Ovary (tissue), 9 donors: Measurements from ENCODE around the gene FUT7. TPM values are rescaled to one million over a fixed set of nuclear protein-coding genes. Genes with fewer than 3 reads are reported as not detected.

Source experiments
- DNase-seq, 5 donors: peaks; one replicate each; pipeline ENCODE4 v3.0.0-alpha.2; 2019 to 2020
- H3K27ac ChIP-seq, 2 donors: fragments of 200-600 bp; one replicate each; pipeline versions ENCODE4 v1.5.1 to v1.8.0; 2019 to 2022
- H3K27me3 ChIP-seq: fragments of 200-600 bp; one replicate; pipeline ENCODE4 v1.8.0; 2022
- H3K36me3 ChIP-seq: fragments of 200-600 bp; sonication (generic); one replicate; pipeline ENCODE4 v1.5.1; 2019
- H3K4me1 ChIP-seq: one replicate; pipeline ENCODE4 v1.8.1; 2013; ENCODE audit warnings: mild to moderate bottlenecking, moderate library complexity; ENCODE audit not compliant: insufficient read depth
- H3K4me3 ChIP-seq: fragments of 200-600 bp; sonication (generic); one replicate; pipeline ENCODE4 v1.5.1; 2017
- H3K9me3 ChIP-seq, 2 donors: fragments of 200-600 bp in 1 of 2; sonication (generic) in 1 of 2; one replicate each; pipeline versions ENCODE4 v1.5.1 to v1.8.1; 2013 to 2019; ENCODE audit warnings: mild to moderate bottlenecking in 1 of 2, moderate library complexity in 1 of 2
- EP300 ChIP-seq: sonication (generic); formaldehyde crosslinking; IDR thresholded peaks from one replicate; pipeline ENCODE4 v1.6.1; 2017; ENCODE audit warnings: antibody characterized with exemption
- POLR2A ChIP-seq: fragments of 450-650 bp; IDR thresholded peaks from one replicate; pipeline ENCODE4 v1.6.1; 2017; ENCODE audit warnings: antibody characterized with exemption, mild to moderate bottlenecking, moderate library complexity
- WGBS, 3 donors: extraction: QIAGEN DNeasy Blood & Tissue Kit in 1 of 3; methylation state at CpG; one replicate each; pipeline versions ENCODE4 v1.1.5 to v1.1.7; 2013 to 2017; 5-methylcytosine and 5-hydroxymethylcytosine counted together
- intact Hi-C, 4 donors: fragments of 100-400 bp; cut with DNase I; formaldehyde crosslinking; loops; one replicate each; pipeline versions ENCODE4 v1.11.0 to v1.15.1; 2022 to 2023
- polyA plus RNA-seq, 2 donors: library from polyadenylated mRNA; stranded (reverse); fragments of 200-250 nt in 1 of 2; fragments of 350-450 nt in 1 of 2; fragmentation: Illumina TruSeq in 1 of 2; extraction: RNeasy Lipid Tissue Mini Kit (QIAGEN cat#74804) in 1 of 2; gene quantifications; one replicate each; pipeline ENCODE4 v1.2.3, GENCODE V29; 2013 to 2014
- total RNA-seq, 7 donors: library from RNA; depleted of rRNA in 2 of 7; stranded (reverse); fragments of >200 nt in 2 of 7; fragmentation: NEBNext Ultra II Directional in 3 of 7; extraction: Animal tissue kit (Norgen Biotek cat#: 25700) in 3 of 7; gene quantifications; one replicate each; pipeline versions ENCODE4 v1.1.0 to v1.2.4, GENCODE V29; 2016 to 2023
- TF ChIP-seq, protein P1 (sequence below), 3 donors: fragments of 450-650 bp in 2 of 3; fragments of 200-600 bp in 1 of 3; IDR thresholded peaks; one replicate each; pipeline versions ENCODE4 v1.5.1 to v1.8.0; 2016 to 2022; ENCODE audit warnings: antibody characterized with exemption in 3 of 3, mild to moderate bottlenecking in 1 of 3
- donor health status: DM: no; HTN: no; CAD: no; lungs with moderate emphysema.
- donor health status: DM: no; HTN: no; CAD: no.
- donor health status: Bipolar disorder and iron deficiency.
- donor health status: DM: yes; HTN: yes; CAD: no.
- donor health status: DM: no; HTN: no; CAD: no.
- donor health status: DM: yes; HTN: yes; CAD: no.

The FUT7 gene
- total and polyA plus RNA-seq, 9 donors = 0.07 to 0.08 TPM; not detected in 7

DNA sequence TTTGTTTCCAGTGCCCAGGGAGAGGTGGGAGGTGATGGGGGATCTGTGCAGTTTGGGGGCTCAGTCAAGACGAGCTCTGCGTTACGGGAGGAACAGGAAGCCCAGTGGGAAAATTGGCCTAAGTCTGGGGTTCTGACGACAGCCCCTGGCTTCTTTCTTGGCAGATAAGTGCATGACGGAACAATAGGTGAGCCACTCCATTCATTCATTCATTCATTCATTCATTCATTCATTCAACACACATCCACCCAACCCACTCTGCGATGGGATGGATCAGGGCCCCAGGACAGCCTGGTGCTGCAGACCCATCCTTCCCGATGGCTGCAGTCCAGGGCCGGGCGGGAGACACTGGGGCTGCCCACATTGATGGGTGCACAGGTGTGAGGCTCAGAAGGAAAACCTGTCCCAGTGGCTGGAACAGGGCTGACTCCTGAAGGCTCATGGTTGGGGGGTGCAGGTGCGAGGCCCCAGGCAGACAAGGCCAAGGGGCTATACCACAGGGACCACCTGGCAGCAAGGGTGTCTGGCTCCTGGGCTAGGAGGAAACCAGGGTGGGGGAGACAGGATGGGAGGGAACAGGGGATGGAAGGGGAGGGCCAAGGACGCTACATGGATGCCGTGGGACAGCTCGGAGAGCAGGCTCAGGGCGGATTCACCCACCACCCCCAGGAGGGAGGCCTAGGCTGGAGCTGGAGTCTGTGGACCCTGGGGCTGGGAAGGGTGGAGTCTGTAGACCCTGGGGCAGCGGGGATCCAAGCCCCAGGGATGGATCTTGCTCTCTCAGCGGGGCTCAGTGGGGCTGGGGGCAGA is 51.0 kb downstream of the FUT7 start:
- no peaks in the 10 kb centered on the region for H3K36me3 ChIP-seq
- intact Hi-C loops = no loop called here
- H3K27ac ChIP-seq = no peak overlapping the region
- no peaks in the 10 kb centered on the region for H3K9me3 ChIP-seq
- 86 to 92% (median 88%) methylated on average over 16 of the region's 16 CpGs for WGBS, 3 donors
- no peak for TF ChIP-seq POLR2A
- TF ChIP-seq, protein P1, sequence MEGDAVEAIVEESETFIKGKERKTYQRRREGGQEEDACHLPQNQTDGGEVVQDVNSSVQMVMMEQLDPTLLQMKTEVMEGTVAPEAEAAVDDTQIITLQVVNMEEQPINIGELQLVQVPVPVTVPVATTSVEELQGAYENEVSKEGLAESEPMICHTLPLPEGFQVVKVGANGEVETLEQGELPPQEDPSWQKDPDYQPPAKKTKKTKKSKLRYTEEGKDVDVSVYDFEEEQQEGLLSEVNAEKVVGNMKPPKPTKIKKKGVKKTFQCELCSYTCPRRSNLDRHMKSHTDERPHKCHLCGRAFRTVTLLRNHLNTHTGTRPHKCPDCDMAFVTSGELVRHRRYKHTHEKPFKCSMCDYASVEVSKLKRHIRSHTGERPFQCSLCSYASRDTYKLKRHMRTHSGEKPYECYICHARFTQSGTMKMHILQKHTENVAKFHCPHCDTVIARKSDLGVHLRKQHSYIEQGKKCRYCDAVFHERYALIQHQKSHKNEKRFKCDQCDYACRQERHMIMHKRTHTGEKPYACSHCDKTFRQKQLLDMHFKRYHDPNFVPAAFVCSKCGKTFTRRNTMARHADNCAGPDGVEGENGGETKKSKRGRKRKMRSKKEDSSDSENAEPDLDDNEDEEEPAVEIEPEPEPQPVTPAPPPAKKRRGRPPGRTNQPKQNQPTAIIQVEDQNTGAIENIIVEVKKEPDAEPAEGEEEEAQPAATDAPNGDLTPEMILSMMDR (IDR thresholded peaks at IDR 0.05) = no peak
- no peak for TF ChIP-seq EP300
- no peak overlapping the region for H3K4me3 ChIP-seq
- no peak for DNase-seq
- peaks cover 6% of the 10 kb centered on the region for H3K4me1 ChIP-seq
- no peaks in the 10 kb centered on the region for H3K27me3 ChIP-seq

Other genes starting within 250 kb of the FUT7 start
Only the 30 nearest of the 38 such genes appear.
- 1 to 10 TPM in 5 of 7 donors, under 1 TPM in 2; 0.48 to 2.4 (median 1.4) TPM for gene AJM1, start 189.6 kb downstream of the FUT7 start, total RNA-seq
- under 1 TPM in 1 of 2 donors, not detected in 1; 0.93 TPM for gene AJM1, start 189.6 kb downstream of the FUT7 start, polyA plus RNA-seq
- gene PHPT1, start 182.7 kb downstream of the FUT7 start, total RNA-seq = 100 to 1,000 TPM in 2 of 7 donors, 10 to 100 TPM in 5; 39.2 to 132 (median 86.9) TPM
- 10 to 100 TPM; 18.1 to 57.6 TPM for gene PHPT1, start 182.7 kb downstream of the FUT7 start, polyA plus RNA-seq
- 10 to 100 TPM in 1 of 7 donors, 1 to 10 TPM in 6; 2.1 to 31.4 (median 2.5) TPM for gene MAMDC4, start 179.7 kb downstream of the FUT7 start, total RNA-seq
- gene MAMDC4, start 179.7 kb downstream of the FUT7 start, polyA plus RNA-seq = 1 to 10 TPM in 1 of 2 donors, under 1 TPM in 1; 0.15 to 2.6 TPM
- 100 to 1,000 TPM; 306 to 391 (median 336) TPM for gene EDF1, start 165.8 kb downstream of the FUT7 start, total RNA-seq
- gene EDF1, start 165.8 kb downstream of the FUT7 start, polyA plus RNA-seq = 100 to 1,000 TPM; 154 to 444 TPM
- 10 to 100 TPM in 4 of 7 donors, 1 to 10 TPM in 3; 5.6 to 11.9 (median 10.3) TPM for gene TRAF2, start 145.6 kb downstream of the FUT7 start, total RNA-seq
- gene TRAF2, start 145.6 kb downstream of the FUT7 start, polyA plus RNA-seq = 1 to 10 TPM in 1 of 2 donors, under 1 TPM in 1; 0.83 to 7.6 TPM
- gene FBXW5, start 87.3 kb downstream of the FUT7 start, total RNA-seq = 10 to 100 TPM; 49.4 to 75.5 (median 60.5) TPM
- 10 to 100 TPM in 1 of 2 donors, 1 to 10 TPM in 1; 2.2 to 64.1 TPM for gene FBXW5, start 87.3 kb downstream of the FUT7 start, polyA plus RNA-seq
- gene C8G, start 86.8 kb downstream of the FUT7 start, total RNA-seq = under 1 TPM in 1 of 7 donors, not detected in 6; 1.00 TPM
- gene C8G, start 86.8 kb downstream of the FUT7 start, polyA plus RNA-seq = under 1 TPM in 1 of 2 donors, not detected in 1; 0.38 TPM
- gene LCN12, start 79.8 kb downstream of the FUT7 start, total RNA-seq = 10 to 100 TPM in 5 of 7 donors, 1 to 10 TPM in 2; 1.3 to 40.9 (median 19.2) TPM
- gene LCN12, start 79.8 kb downstream of the FUT7 start, polyA plus RNA-seq = 1 to 10 TPM; 1.1 to 6.1 TPM
- gene PTGDS, start 54.6 kb downstream of the FUT7 start, total RNA-seq = 100 to 1,000 TPM in 2 of 7 donors, 10 to 100 TPM in 4, 1 to 10 TPM in 1; 5.8 to 191 (median 59.8) TPM
- gene PTGDS, start 54.6 kb downstream of the FUT7 start, polyA plus RNA-seq = 10 to 100 TPM; 13.6 to 43.1 TPM
- gene LCNL1, start 49.1 kb downstream of the FUT7 start, total RNA-seq = 1 to 10 TPM in 2 of 7 donors, under 1 TPM in 4, not detected in 1; 0.25 to 1.6 (median 0.61) TPM
- under 1 TPM; 0.17 to 0.19 TPM for gene LCNL1, start 49.1 kb downstream of the FUT7 start, polyA plus RNA-seq
- gene PAXX, start 39.7 kb downstream of the FUT7 start, total RNA-seq = 10 to 100 TPM; 23.6 to 48.9 (median 37.5) TPM
- gene PAXX, start 39.7 kb downstream of the FUT7 start, polyA plus RNA-seq = 10 to 100 TPM in 1 of 2 donors, 1 to 10 TPM in 1; 1.1 to 47.8 TPM
- 1 to 10 TPM in 3 of 7 donors, under 1 TPM in 2, not detected in 2; 0.57 to 6.5 (median 1.5) TPM for gene CLIC3, start 35.5 kb downstream of the FUT7 start, total RNA-seq
- 1 to 10 TPM in 1 of 2 donors, not detected in 1; 1.1 TPM for gene CLIC3, start 35.5 kb downstream of the FUT7 start, polyA plus RNA-seq
- 10 to 100 TPM in 5 of 7 donors, 1 to 10 TPM in 2; 5.8 to 26.9 (median 13.7) TPM for gene ABCA2, start 3.9 kb downstream of the FUT7 start, total RNA-seq
- gene ABCA2, start 3.9 kb downstream of the FUT7 start, polyA plus RNA-seq = 10 to 100 TPM in 1 of 2 donors, 1 to 10 TPM in 1; 2.0 to 10.5 TPM
- gene NPDC1, start 14.1 kb upstream of the FUT7 start, total RNA-seq = 100 to 1,000 TPM in 2 of 7 donors, 10 to 100 TPM in 5; 22.3 to 112 (median 49.9) TPM
- 10 to 100 TPM in 1 of 2 donors, 1 to 10 TPM in 1; 2.1 to 67.9 TPM for gene NPDC1, start 14.1 kb upstream of the FUT7 start, polyA plus RNA-seq
- 1 to 10 TPM in 4 of 7 donors, under 1 TPM in 3; 0.12 to 5.1 (median 1.0) TPM for gene ENTPD2, start 22.0 kb upstream of the FUT7 start, total RNA-seq
- under 1 TPM; 0.32 to 0.82 TPM for gene ENTPD2, start 22.0 kb upstream of the FUT7 start, polyA plus RNA-seq
- gene SAPCD2, start 38.5 kb upstream of the FUT7 start, total RNA-seq = under 1 TPM in 5 of 7 donors, not detected in 2; 0.24 to 0.62 (median 0.37) TPM
- gene SAPCD2, start 38.5 kb upstream of the FUT7 start, polyA plus RNA-seq = under 1 TPM; 0.10 to 0.15 TPM
- 1 to 10 TPM; 1.3 to 6.3 (median 4.1) TPM for gene UAP1L1, start 45.4 kb upstream of the FUT7 start, total RNA-seq
- gene UAP1L1, start 45.4 kb upstream of the FUT7 start, polyA plus RNA-seq = 1 to 10 TPM; 3.0 to 4.1 TPM
- 10 to 100 TPM; 30.2 to 55.1 (median 38.6) TPM for gene MAN1B1, start 54.9 kb upstream of the FUT7 start, total RNA-seq
- gene MAN1B1, start 54.9 kb upstream of the FUT7 start, polyA plus RNA-seq = 100 to 1,000 TPM in 1 of 2 donors, 10 to 100 TPM in 1; 44.0 to 109 TPM
- 100 to 1,000 TPM in 2 of 7 donors, 10 to 100 TPM in 5; 39.8 to 117 (median 95.6) TPM for gene DPP7, start 82.6 kb upstream of the FUT7 start, total RNA-seq
- 10 to 100 TPM in 1 of 2 donors, 1 to 10 TPM in 1; 3.0 to 88.7 TPM for gene DPP7, start 82.6 kb upstream of the FUT7 start, polyA plus RNA-seq
- gene GRIN1, start 107.1 kb upstream of the FUT7 start, total RNA-seq = under 1 TPM in 1 of 7 donors, not detected in 6; 0.15 TPM
- not detected for gene GRIN1, start 107.1 kb upstream of the FUT7 start, polyA plus RNA-seq
- gene LRRC26, start 138.0 kb upstream of the FUT7 start, total RNA-seq = 1 to 10 TPM in 1 of 7 donors, under 1 TPM in 1, not detected in 5; 0.23 to 3.0 TPM
- gene LRRC26, start 138.0 kb upstream of the FUT7 start, polyA plus RNA-seq = not detected
- gene TMEM210, start 140.0 kb upstream of the FUT7 start, total RNA-seq = not detected
- gene TMEM210, start 140.0 kb upstream of the FUT7 start, polyA plus RNA-seq = not detected
- gene ANAPC2, start 156.5 kb upstream of the FUT7 start, total RNA-seq = 10 to 100 TPM; 23.1 to 61.5 (median 53.9) TPM
- gene ANAPC2, start 156.5 kb upstream of the FUT7 start, polyA plus RNA-seq = 10 to 100 TPM in 1 of 2 donors, 1 to 10 TPM in 1; 8.0 to 38.4 TPM
- 10 to 100 TPM; 34.5 to 60.7 (median 44.5) TPM for gene SSNA1, start 156.6 kb upstream of the FUT7 start, total RNA-seq
- gene SSNA1, start 156.6 kb upstream of the FUT7 start, polyA plus RNA-seq = 10 to 100 TPM in 1 of 2 donors, 1 to 10 TPM in 1; 1.6 to 47.3 TPM
- gene TPRN, start 168.7 kb upstream of the FUT7 start, total RNA-seq = 10 to 100 TPM in 6 of 7 donors, 1 to 10 TPM in 1; 6.6 to 18.4 (median 15.9) TPM
- 1 to 10 TPM in 1 of 2 donors, under 1 TPM in 1; 0.68 to 8.6 TPM for gene TPRN, start 168.7 kb upstream of the FUT7 start, polyA plus RNA-seq
- 10 to 100 TPM; 29.2 to 40.8 (median 37.5) TPM for gene TMEM203, start 173.6 kb upstream of the FUT7 start, total RNA-seq
- gene TMEM203, start 173.6 kb upstream of the FUT7 start, polyA plus RNA-seq = 10 to 100 TPM; 35.3 to 38.2 TPM
- gene NDOR1, start 173.6 kb upstream of the FUT7 start, total RNA-seq = 10 to 100 TPM in 4 of 7 donors, 1 to 10 TPM in 3; 3.7 to 15.2 (median 11.3) TPM
- gene NDOR1, start 173.6 kb upstream of the FUT7 start, polyA plus RNA-seq = 1 to 10 TPM; 1.1 to 7.2 TPM
- 1 to 10 TPM in 5 of 7 donors, under 1 TPM in 1, not detected in 1; 0.92 to 6.5 (median 3.3) TPM for gene RNF208, start 190.2 kb upstream of the FUT7 start, total RNA-seq
- gene RNF208, start 190.2 kb upstream of the FUT7 start, polyA plus RNA-seq = 1 to 10 TPM in 1 of 2 donors, not detected in 1; 2.3 TPM
- under 1 TPM in 4 of 7 donors, not detected in 3; 0.15 to 0.80 (median 0.33) TPM for gene CYSRT1, start 193.1 kb upstream of the FUT7 start, total RNA-seq
- gene CYSRT1, start 193.1 kb upstream of the FUT7 start, polyA plus RNA-seq = under 1 TPM in 1 of 2 donors, not detected in 1; 0.12 TPM
- under 1 TPM in 1 of 7 donors, not detected in 6; 0.92 TPM for gene RNF224, start 195.4 kb upstream of the FUT7 start, total RNA-seq
- gene RNF224, start 195.4 kb upstream of the FUT7 start, polyA plus RNA-seq = not detected